Measurements from ENCODE around the gene CEP112. TPM values are rescaled to one million over a fixed set of nuclear protein-coding genes. Genes with fewer than 3 reads are reported as not detected.

CEP112 gene
- total and polyA plus RNA-seq, 2 of the 13 experiments (the other 11 are each of a cell fraction or from before 2014, with no cell fraction given), result 1.2 to 3.4 TPM

DNA sequence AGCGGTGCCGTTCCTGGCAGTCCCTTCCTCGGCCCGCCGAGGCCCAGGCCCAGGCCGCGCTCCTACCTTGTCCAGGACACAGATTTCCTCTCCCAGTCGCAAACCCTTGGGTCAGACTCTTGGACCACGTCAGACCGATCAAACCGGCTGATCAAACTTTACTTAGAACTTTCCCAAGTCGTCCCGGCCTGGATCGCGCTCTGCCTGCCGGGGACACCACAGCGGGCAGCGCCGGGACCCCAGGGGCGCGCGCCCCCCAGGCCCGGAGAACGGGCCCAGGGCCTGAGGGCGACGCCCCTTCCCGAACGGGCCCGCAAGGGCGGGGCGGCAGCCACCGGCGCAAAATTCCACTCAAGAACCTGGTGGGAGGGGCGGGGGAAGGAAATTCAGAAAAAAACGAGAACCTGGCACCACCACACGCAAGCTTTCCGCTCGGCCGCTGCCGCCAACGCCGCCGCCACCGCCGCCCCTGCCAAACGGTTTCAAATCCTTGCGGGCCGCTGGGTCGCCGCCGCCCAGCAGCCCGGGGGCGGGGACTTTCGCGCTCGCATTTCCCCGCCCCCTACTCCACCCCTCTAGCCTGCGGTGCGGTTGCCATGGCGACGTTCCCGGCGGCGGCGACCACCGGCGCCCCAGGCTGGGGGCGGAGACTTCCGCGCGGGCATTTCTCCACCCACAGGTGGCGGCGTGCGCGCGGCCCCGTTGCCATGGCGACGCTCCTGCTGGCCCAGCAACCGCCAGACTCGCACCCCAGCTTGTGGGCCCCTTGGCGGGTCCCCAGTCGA is at the start of gene CEP112 (continued):
- TF ChIP-seq, protein P1, sequence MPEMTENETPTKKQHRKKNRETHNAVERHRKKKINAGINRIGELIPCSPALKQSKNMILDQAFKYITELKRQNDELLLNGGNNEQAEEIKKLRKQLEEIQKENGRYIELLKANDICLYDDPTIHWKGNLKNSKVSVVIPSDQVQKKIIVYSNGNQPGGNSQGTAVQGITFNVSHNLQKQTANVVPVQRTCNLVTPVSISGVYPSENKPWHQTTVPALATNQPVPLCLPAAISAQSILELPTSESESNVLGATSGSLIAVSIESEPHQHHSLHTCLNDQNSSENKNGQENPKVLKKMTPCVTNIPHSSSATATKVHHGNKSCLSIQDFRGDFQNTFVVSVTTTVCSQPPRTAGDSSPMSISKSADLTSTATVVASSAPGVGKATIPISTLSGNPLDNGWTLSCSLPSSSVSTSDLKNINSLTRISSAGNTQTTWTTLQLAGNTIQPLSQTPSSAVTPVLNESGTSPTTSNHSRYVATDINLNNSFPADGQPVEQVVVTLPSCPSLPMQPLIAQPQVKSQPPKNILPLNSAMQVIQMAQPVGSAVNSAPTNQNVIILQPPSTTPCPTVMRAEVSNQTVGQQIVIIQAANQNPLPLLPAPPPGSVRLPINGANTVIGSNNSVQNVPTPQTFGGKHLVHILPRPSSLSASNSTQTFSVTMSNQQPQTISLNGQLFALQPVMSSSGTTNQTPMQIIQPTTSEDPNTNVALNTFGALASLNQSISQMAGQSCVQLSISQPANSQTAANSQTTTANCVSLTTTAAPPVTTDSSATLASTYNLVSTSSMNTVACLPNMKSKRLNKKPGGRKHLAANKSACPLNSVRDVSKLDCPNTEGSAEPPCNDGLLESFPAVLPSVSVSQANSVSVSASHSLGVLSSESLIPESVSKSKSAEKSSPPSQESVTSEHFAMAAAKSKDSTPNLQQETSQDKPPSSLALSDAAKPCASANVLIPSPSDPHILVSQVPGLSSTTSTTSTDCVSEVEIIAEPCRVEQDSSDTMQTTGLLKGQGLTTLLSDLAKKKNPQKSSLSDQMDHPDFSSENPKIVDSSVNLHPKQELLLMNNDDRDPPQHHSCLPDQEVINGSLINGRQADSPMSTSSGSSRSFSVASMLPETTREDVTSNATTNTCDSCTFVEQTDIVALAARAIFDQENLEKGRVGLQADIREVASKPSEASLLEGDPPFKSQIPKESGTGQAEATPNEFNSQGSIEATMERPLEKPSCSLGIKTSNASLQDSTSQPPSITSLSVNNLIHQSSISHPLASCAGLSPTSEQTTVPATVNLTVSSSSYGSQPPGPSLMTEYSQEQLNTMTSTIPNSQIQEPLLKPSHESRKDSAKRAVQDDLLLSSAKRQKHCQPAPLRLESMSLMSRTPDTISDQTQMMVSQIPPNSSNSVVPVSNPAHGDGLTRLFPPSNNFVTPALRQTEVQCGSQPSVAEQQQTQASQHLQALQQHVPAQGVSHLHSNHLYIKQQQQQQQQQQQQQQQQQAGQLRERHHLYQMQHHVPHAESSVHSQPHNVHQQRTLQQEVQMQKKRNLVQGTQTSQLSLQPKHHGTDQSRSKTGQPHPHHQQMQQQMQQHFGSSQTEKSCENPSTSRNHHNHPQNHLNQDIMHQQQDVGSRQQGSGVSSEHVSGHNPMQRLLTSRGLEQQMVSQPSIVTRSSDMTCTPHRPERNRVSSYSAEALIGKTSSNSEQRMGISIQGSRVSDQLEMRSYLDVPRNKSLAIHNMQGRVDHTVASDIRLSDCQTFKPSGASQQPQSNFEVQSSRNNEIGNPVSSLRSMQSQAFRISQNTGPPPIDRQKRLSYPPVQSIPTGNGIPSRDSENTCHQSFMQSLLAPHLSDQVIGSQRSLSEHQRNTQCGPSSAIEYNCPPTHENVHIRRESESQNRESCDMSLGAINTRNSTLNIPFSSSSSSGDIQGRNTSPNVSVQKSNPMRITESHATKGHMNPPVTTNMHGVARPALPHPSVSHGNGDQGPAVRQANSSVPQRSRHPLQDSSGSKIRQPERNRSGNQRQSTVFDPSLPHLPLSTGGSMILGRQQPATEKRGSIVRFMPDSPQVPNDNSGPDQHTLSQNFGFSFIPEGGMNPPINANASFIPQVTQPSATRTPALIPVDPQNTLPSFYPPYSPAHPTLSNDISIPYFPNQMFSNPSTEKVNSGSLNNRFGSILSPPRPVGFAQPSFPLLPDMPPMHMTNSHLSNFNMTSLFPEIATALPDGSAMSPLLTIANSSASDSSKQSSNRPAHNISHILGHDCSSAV (CRISPR knock-in tag; IDR thresholded peaks at IDR 0.05; ENCODE audit: borderline replicate concordance), result no peak
- TF ChIP-seq NCOR1 (IDR thresholded peaks at IDR 0.05; ENCODE audit: borderline replicate concordance, low read length), result no peak
- peak; percentile 15 for TF ChIP-seq TEAD3 (CRISPR knock-in tag; optimal IDR thresholded peaks at IDR 0.05; ENCODE audit: borderline replicate concordance)
- TF ChIP-seq SRSF4 (IDR thresholded peaks at IDR 0.05; ENCODE audit: low read depth, low read length, poor library complexity, severe bottlenecking), result no peak
- TF ChIP-seq DR1 (CRISPR knock-in tag; IDR thresholded peaks at IDR 0.05), result no peak; the same call in 1 of the 2 replicates
- TF ChIP-seq FOXC1 (CRISPR knock-in tag; IDR thresholded peaks at IDR 0.05; ENCODE audit: borderline replicate concordance), result no peak
- peak; percentile 85 for TF ChIP-seq MXD4 (CRISPR knock-in tag; IDR thresholded peaks at IDR 0.05)
- no peak for TF ChIP-seq ZNF720 (CRISPR knock-in tag; IDR thresholded peaks at IDR 0.05)
- TF ChIP-seq THAP9 (CRISPR knock-in tag; IDR thresholded peaks at IDR 0.05; ENCODE audit: borderline replicate concordance), result no peak; the same call in 1 of the 2 replicates
- TF ChIP-seq MEF2D (CRISPR knock-in tag; IDR thresholded peaks at IDR 0.05), result no peak
- 0 out of 2 replicates have a peak, but pooled peaks have one; percentile 23 for TF ChIP-seq ZNF777 (CRISPR knock-in tag; IDR thresholded peaks at IDR 0.05)
- TF ChIP-seq CBX5 (CRISPR knock-in tag; IDR thresholded peaks at IDR 0.05; ENCODE audit: borderline replicate concordance), result no peak
- TF ChIP-seq ZNF253 (CRISPR knock-in tag; IDR thresholded peaks at IDR 0.05; ENCODE audit: borderline replicate concordance), result no peak
- no peak for TF ChIP-seq ZNF629 (CRISPR knock-in tag; conservative IDR thresholded peaks at IDR 0.05)
- 0 out of 2 replicates have a peak, but pooled peaks have one; percentile 18 for TF ChIP-seq SOX5 (CRISPR knock-in tag; IDR thresholded peaks at IDR 0.05; ENCODE audit: borderline replicate concordance)
- peak; percentile 47 for TF ChIP-seq ZNF230 (CRISPR knock-in tag; IDR thresholded peaks at IDR 0.05)
- TF ChIP-seq SIX1 (CRISPR knock-in tag; IDR thresholded peaks at IDR 0.05; ENCODE audit: borderline replicate concordance), result no peak
- TF ChIP-seq CBX2 (IDR thresholded peaks at IDR 0.05; ENCODE audit: low read depth, low read length), result no peak
- TF ChIP-seq CBX2 (CRISPR knock-in tag; IDR thresholded peaks at IDR 0.05; ENCODE audit: low read depth), result no peak
- no peak for TF ChIP-seq FOXA3 (CRISPR knock-in tag; IDR thresholded peaks at IDR 0.05)

Data from HepG2 (cell line).